ENCODE measurements around the gene PTCH1.

The PTCH1 gene

DNA sequence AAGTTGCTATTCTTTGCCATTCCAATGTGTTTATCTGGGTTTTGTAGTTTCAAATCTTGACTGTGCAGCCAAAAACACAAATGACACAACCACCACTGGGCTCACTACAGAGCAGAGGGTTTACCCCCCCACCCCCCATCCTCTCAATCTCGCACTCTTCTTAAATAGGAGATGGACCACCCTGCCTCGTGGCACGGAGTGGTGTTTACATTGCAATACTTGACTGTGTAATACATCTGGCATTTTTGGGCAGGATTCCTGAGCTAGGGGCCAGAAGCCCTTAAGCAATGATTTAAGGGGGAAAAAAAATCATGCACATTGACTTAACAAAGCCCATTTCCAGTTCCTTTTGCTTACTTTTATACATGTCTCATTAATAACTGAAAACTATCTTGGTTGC is 19.0 kb downstream of the PTCH1 start:
- no peak for DNase-seq (ENCODE audit: low read depth)

DNA sequence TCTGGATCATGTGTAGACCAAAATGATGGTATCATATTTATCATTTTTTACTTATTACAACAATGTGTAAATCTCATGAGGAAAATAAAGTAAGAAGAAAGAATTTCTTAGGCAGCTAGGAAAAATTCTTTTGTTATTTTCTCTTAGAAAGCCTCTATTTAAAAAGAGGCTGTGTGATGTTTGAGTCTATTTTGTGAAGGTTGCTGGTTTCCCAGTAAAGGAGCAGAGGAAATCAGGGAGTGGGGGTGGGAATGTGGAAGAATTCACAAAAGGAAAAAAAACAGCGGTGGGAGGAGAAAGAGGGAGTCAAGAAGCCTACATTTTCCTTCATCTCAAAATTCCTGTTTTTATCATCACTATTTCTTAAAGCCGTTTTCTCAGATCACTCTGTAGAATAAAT is 20.1 kb downstream of the PTCH1 start:
- DNase-seq (ENCODE audit: low read depth), result no peak

DNA sequence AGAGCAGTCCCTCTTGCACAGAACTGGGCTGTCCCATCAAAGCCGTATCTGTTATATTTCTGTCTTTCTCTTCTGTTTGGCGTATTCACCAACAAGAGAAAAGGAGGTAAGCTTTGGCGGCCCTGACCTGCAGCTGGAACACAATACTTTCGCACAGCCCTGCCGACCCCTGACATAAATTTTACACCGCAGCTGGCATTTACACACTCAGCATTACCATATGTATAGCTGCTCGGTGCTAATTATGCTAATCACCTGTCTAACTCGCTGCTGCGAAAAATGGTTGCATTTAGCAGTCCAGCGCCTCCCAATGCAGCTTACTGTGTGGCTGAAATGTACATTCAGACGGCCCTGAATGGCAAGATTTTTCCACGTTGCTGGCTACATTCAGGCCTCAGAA is 20.8 kb downstream of the PTCH1 start:
- no peak for DNase-seq (ENCODE audit: low read depth)

DNA sequence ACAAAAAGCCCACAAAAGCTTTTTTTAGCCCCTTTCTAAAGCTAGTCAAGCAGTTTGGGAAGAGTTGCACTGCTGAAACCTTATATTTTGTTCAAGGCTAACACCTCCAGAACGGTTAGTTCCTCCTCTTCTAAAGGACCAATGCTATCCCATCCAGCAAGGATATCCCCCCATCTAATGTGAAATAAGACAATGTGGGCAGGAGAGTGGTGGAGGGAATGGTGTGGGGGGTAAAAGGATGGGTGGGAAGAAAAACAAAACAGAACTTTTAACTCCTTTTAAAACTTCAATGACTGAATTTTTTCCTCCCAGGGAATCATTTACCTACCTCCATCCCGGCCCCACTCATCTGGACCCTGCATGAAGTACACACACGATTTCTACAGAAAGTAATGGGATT is 21.2 kb downstream of the PTCH1 start:
- no peak for DNase-seq (ENCODE audit: low read depth)

DNA sequence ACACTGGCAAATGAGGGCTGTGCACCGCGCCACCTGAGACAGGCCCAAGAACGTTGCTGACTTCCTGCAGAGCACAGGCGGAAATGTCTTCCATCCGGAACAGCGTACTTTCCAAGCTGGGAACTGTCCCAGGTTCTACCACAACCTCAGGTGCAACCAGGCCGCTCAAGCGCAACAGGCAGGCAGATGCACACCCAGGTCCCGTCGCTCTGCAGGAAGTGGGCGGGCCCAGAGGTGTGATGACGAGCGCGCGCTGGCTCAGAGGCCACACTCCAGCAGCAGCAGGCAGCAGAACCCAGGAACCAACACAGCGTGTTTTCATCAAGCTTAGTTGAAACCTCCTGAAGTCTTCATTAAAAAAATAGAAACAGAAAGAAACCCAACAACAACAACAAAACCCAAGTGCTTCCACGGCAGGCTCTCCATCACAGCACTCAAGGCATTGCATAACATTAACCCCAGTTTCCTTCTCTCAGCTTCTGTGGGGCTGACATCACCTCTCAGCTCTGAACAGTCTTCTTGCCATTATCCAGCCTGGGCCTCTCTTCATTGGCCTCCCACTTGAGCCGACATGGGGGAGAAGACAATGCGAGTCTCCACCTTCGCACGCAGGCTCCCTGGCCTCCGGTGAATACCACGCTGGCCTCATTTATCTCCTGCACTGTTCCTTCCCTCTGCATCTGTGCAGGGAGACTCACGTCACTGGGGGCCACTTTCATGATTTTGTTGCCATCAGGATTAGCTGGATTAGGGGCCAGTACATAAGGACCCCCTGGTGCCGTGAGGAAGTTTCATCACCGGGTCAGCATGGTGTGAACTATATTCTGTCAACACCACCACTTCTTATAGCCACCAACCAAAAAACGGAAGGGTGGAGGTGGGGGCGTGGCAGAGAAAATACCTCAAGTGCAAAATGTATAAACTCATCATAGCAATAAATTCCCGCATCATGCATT is 22.1 kb downstream of the PTCH1 start:
- peak; percentile 75 for DNase-seq (ENCODE audit: low read depth)

DNA sequence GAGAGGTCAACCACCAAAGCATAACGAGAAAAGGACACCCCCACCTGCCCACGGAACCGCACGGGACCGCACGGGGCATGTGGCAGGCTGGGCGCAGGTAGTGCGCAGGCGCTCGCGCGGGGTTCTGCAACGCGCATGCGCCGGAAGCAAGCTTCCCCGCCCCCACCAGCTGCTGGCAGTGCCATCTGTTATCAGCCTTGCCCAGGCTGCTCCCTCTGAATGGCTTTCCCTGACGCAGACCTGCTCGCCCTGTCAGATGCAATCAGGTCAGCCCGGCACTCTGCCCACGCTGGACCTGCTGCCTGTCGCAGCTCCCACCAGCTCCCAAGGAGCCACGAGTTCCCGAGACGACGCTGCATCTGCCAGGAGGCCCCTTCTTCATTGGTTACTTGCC is 22.8 kb downstream of the PTCH1 start:
- DNase-seq (ENCODE audit: low read depth), result peak; percentile 28

DNA sequence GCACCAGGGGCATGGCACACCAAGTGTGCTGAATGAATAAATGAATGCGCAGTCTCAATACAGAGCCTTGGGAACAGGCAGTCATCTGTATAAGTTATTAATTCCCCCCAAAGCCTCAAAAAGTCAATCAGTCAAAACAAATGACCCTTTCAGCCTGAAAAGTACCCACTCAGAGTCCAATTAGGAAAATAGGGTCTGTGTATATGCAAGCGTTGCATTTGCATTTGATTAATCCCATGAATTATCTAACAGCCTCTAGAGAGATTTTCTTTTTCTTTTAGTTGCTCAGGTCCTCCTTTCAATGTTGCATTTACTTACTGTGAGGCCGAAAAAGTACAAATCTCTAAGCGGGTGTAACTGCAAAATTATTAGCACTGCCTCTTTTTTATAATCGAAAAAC is 23.4 kb downstream of the PTCH1 start:
- DNase-seq (ENCODE audit: low read depth), result no peak

DNA sequence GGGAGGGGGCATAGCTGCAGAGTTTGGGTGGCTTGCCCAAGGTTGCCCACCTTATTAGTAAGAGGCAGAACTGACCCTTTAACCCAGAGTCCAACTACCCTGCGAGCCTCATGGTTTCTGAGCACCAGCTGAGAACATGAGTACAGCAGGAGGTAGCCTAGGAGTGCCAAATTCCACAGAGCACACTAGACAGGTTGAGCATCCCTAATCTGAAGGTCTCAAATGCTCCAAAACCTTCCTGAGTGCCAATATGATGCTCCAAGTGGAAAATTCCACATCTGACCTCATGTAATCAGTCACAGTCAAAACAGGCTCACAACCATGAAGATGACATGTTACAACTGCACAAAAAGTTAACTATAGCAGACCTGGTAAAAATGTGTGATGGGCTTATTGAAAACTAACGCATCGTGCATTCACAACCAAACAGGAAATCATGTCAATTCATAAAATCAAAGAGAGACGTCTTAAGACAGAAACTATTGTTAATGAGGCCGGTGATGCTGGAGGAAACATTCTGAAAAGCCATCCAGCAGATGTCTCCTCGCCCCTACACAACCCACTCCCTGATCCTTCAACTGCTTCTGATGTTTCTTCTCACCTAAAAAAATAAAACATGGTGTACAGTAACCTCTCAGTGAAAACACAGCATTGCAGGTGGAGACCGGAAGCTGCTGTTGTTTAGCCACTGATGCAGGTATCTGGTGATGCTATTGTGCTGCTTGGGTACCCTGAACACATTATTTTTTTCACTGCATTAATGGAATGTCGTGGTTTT is 25.0 kb downstream of the PTCH1 start:
- no peak for DNase-seq (ENCODE audit: low read depth)

DNA sequence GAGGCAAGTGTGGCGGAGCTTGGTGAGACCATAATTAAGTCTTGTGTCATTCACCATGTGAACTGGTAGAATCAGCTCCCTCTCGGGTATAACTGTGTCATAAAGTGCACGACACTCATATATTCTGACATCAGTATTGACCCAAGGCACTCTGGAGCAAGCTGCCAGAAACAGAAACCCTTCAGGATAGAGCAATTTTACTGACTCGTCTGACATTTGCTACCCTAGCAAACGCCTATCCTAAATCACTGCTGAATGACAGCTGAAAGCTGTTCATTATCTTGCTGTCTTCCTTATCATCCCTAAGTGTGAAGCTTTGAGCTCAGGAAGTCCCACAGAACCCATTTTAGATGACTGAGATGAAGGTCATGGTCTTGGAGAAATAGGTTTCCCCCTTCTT is 27.8 kb downstream of the PTCH1 start:
- no peak for DNase-seq (ENCODE audit: low read depth)

DNA sequence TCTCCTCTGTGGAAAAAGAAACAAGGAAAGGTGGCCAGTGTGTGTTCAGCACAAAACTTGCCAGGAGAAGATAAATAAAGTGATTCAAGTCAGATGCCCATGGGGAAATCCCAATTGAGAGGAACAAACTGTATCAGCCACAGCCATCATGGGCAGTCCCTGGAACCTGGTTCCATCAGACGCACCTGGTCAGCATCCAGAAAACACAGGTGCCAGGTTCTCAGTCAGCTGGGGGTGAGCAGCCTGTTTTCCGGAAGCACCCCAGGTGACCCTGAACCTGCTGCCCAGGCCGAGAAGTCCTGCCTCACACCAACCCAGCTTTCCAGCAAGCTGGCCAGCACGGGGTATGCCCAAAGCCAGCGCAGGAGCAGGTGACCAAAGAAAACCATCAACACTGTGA is 30.5 kb downstream of the PTCH1 start:
- no peak for DNase-seq (ENCODE audit: low read depth)

DNA sequence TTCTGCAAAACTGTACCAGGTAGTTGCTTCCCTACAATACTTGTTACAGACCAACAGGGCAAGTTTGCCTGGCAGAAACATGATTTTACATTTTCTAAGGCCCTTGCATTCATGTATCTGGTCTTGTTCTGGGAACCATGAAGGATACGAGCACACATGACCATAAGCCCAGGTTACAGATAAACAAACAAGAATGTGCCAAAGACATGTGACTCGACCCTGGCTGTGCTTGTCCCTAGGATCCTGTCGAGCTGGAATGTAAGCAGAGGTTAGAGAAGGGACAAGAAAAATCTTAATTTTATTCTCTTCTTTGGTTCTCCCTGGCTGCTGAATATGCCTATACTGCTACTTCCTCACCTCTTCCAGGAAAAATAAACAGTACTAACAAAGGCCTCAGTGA is 32.5 kb downstream of the PTCH1 start:
- no peak for DNase-seq (ENCODE audit: low read depth)

DNA sequence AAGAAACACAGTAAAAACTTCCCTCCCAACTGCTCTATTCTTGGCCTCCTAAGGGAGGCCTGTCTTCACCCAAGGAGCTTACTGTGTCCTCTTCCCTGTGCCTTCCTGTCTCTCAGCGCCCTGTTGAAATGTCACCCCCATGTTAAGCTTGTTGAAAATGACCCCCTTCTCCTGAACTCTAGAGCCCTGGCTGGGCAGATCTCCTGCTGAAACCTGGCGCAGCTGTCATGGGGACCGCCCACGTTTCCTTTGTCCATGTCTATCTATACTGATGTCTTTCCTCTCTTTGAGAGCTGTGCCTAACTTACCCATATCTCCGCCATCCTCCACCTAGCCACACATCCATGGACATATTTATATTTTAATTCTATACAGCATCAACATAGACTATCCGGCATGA is 33.3 kb downstream of the PTCH1 start:
- no peak for DNase-seq (ENCODE audit: low read depth)

DNA sequence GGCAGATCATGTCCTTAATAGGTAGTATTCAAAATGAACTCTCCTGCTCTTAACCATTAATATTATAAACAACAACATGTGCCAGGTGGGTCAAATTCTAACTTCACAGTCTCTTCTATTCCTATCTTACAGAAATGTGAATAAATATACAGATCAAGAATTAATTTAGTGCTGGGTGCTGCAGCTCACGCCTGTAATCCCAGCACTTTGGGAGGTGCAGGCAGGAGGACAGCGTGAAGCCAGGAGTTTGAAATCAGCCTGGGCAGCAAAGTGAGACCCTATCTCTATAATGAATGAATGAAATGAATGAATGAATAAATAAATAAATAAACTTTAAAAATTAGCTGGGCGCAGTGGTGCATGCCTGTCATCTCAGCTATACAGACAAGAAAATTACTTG is 34.1 kb downstream of the PTCH1 start:
- DNase-seq (ENCODE audit: low read depth), result no peak

DNA sequence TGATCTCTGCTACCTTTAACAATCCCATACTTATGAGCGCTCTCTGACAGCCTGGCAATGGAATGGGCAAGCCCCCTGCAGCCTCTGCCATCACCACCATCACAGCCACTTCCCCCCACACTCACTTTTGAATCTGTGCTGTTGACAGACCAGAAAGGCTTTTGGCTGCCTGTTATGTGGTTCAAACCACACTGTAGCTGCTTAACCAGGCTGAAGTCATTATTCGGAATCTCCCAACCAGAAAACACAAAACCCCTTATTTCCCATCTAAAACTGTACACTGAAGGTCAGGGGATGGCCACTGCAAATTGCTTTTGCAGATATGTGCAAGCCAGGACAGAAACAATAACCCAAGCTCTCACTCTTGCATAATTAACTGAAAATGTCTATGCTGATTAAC is 35.8 kb downstream of the PTCH1 start:
- no peak for DNase-seq (ENCODE audit: low read depth)

DNA sequence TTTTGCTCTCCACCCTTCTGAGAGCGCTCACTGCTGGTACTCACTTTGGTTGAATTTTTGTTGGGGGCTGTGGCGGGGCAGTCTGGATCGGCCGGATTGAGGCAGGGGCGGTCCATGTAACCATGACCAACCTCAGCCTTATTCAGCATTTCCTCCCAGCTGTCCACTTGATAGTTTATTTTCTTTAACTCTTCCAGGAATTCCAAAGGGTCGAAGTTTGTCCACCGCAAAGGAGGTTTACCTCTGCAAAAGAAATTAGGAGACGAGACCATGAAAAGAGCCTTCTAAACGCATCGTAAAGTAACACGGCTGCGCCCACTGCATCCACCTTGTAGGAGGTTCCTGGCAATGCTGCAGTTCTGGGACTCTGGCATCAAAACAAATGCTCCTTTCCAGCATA is 36.4 kb downstream of the PTCH1 start:
- no peak for DNase-seq (ENCODE audit: low read depth)

DNA sequence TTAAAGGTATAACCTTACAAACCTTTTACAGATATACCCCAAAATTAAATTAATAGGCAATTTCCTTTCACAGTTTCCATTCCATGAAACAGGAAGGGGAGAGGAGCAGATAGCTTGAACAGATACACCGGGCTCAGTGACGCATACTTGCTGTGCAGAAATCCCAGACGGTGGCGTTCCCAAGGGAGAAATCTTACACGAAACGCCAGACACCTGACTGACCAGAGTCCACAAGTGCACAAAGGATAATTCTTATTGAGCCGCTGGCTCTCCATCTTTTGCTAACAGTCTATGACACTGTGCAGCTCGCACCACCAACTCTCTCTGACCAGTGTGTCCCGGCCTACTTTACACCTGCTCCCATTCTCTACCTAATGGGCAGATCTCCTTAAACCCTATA is 37.4 kb downstream of the PTCH1 start:
- no peak for DNase-seq (ENCODE audit: low read depth)

DNA sequence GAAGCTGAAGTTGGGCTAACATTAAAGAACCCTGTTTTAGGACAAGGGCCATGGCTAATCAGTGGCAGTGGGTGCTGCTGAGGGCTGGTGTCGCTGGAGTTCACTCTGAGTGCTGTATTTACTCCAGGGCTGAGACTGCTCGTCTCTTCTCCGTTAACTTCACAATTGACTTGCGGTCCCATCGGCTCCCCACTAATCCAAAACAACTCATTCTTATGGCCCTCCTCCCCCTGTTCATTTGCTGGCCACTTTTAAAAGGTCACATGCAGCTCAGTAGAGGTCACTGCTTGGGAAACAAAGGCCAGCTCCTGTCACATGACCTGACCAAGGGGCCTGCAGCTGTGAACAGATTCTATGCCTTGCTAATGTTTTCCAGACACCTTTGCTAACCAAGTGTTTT is 38.4 kb downstream of the PTCH1 start:
- DNase-seq (ENCODE audit: low read depth), result no peak

DNA sequence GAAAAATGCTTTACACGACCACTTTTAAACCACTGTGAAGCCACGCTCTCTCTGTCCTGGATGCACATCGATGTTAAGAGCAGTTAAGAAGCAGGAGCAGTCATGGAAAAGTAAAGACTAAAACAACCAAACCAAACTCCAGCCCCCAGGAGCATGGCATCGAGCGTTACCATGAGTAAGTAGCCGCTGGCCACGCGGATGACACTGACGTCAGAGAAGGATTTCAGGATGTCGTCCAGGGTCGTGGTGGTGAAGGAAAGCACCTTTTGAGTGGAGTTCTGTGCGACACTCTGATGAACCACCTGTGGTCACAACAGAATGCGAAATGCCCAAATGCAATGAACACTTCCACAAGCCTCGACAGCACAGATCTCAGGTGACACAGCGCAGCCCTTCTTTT is 38.9 kb downstream of the PTCH1 start:
- no peak for DNase-seq (ENCODE audit: low read depth)

DNA sequence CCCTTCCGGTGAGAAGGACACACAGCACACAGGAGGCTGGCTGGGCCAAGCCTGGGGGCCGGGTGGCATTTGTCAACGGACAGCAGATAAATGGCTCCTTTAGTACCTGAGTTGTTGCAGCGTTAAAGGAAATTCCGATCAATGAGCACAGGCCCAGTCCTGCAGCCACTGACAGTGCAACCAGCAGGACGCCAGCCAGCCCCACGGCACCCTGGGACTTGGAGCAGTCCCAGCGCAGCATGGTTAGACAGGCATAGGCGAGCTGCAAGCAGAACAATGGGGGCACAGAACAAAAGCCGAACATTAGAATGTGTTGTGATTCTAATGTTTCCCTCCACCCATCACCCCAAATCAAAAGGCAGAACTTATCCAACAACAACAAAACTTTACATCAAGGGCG is 39.3 kb downstream of the PTCH1 start:
- DNase-seq (ENCODE audit: low read depth), result no peak

DNA sequence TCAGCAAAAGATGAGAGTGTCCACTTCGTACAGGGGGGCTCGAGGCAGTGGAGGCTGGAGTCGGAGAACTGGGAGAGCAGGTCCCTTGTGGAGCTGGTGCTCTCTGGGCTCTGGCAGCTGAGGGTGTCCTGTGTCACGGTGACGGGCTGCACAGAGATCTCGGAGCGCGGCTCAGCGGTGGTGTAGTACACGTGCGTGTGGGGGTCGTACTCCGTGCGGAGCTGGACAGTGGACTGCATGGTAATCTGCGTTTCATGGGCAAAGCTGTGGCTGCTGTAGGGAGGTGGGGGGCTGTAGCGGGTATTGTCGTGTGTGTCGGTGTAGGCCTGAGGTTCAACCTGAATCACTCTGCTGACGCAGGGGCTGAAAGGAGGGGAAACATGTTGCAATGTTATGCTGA is 48.0 kb downstream of the PTCH1 start:
- no peak for DNase-seq (ENCODE audit: low read depth)

DNA sequence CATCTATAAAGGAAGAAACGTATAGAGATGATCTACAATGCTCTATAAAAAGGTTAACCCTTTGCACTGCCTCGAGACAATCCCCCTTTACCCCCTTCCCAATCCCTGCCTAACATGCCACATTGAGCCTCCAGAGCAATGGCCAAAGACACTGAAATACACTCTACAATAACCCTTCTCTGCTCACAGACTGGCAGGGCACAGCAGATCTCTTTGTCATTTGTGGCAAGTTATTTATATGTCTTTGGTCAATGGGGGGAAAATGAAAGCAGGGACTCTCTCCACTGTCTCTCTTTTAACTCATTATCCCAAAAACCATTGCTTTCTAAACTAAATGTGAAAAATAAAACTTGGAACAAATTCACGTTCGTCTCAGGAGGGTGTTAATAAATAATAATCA is 51.7 kb downstream of the PTCH1 start:
- DNase-seq (ENCODE audit: low read depth), result no peak

DNA sequence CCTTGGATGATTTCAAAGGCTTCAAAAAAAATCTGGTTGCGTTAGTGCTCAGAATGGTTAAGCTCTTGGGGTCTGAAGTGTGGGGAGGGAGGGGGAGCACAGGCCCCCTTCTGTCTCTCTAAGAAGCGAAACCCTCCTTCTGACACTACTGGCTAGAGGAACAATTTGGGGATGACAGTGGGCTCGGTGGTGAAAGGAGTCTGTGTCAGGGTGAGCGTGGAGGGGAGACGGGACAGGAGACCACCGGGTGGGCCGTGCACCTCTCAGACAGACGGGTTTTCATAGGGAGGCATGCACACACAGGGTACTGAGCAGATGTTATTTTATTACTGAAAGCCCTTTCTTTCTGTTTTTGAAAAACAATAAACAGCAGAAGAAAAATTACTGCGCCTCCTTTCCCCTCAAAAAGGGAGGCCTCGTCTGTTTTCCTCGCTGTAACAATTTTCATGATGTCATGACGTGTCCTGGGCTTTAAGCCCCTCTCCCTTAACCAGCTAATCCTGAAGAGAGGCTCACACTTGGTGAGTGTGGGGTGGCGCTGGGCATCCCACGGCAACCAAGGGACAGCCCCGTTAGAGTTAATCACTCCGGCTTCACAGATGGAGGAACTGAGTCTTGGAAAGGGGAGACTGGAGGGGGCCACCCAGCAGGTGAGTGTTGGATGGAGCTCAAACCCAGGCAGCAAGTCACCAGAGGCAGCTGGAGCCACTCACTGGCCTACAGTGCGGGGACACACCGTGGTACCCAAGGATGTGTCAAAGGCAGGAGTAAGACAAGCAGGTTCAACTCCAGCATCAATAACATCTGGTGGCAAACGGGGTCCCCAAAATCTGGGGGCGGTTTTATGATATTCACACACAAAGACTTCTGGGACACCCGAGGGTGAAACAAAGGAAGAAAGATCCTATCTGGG is 53.4 kb downstream of the PTCH1 start:
- DNase-seq (ENCODE audit: low read depth), result no peak
